K562 (cell line): ENCODE data around the gene TAF10. TPM values are rescaled to one million over a fixed set of nuclear protein-coding genes. Genes with fewer than 3 reads are reported as not detected.

ENCODE experiments used
- ATAC-seq: fragments of 200-7000 bp; cut with Tn5 transposase; 3 replicates; pipeline ENCODE4 v1.9.1; 2020; ENCODE audit warnings: moderate library complexity
- BruUV-seq: library from RNA; stranded (reverse); fragments of 400-500 nt; replicated peaks from 2 replicates; lab custom pipeline; 2021; lab: Mats Ljungman, UMichigan
- CTCF ChIA-PET: fragments of 300-600 bp; formaldehyde crosslinking; extraction: SDS; loops from one replicate; lab custom pipeline; 2021; ENCODE audit warnings: low intra/inter-chr PET ratio; lab: Yijun Ruan, JAX
- POLR2A ChIA-PET: fragments of 300-600, 350-650 bp; sonication (Branson Sonifier 250); formaldehyde crosslinking; extraction: SDS; loops from one replicate; lab custom pipeline; 2021; ENCODE audit warnings: antibody characterized with exemption, inconsistent platforms; lab: Yijun Ruan, JAX
- DNase-seq, 4 experiments: peaks; one replicate each; pipeline versions ENCODE4 v3.0.0 to v3.0.0-alpha.2; 2011 to 2018; ENCODE audit warnings: low spot score in 3 of 4, mixed read lengths in 3 of 4; ENCODE audit errors: extremely low read depth in 1 of 4
- FAIRE-seq: peaks from 2 replicates; lab custom pipeline; 2011; peaks lifted over from hg19 to GRCh38; lab: Jason Lieb, UNC
- H2AFZ ChIP-seq: 2 replicates; pipeline ENCODE4 v1.6.0; 2011; ENCODE audit warnings: low read depth, low read length, control low read depth, inconsistent platforms
- H3K27ac ChIP-seq: fragments of 200-600 bp; 3 replicates; pipeline ENCODE4 v1.8.0; 2011; ENCODE audit warnings: low read depth, mild to moderate bottlenecking, control low read depth, inconsistent platforms, low read length, moderate library complexity, mixed read lengths; ENCODE audit errors: extremely low read depth
- H3K27me3 ChIP-seq, 2 experiments: fragments of 300-600 bp in 1 of 2; 2 replicates in 1 of 2; 3 replicates in 1 of 2; pipeline versions ENCODE4 v1.6.0 to v1.8.0; 2011; ENCODE audit warnings: inconsistent platforms in 2 of 2, low read length in 2 of 2, mild to moderate bottlenecking in 1 of 2, mixed read lengths in 1 of 2, moderate library complexity in 1 of 2; ENCODE audit not compliant: control insufficient read depth in 2 of 2, insufficient read depth in 2 of 2
- H3K36me3 ChIP-seq: fragments of 300-600 bp; 3 replicates; pipeline ENCODE4 v1.8.0; 2011; ENCODE audit warnings: mild to moderate bottlenecking, low read length, inconsistent platforms; ENCODE audit not compliant: control insufficient read depth, insufficient read depth
- H3K4me1 ChIP-seq, 2 experiments: fragments of 200-600 bp in 1 of 2; replicated peaks in 1 of 2; 2 replicates in 1 of 2; 3 replicates in 1 of 2; pipeline versions ENCODE4 v1.5.1 to v1.8.0; 2011; ENCODE audit warnings: inconsistent platforms in 2 of 2, low read length in 2 of 2, mild to moderate bottlenecking in 1 of 2, mixed read lengths in 1 of 2, moderate library complexity in 1 of 2; ENCODE audit not compliant: control insufficient read depth in 2 of 2, insufficient read depth in 2 of 2
- H3K4me2 ChIP-seq: 2 replicates; pipeline ENCODE4 v1.6.1; 2011; ENCODE audit warnings: low read length, control low read depth, inconsistent platforms, mixed read lengths; ENCODE audit not compliant: insufficient read depth
- H3K4me3 ChIP-seq: fragments of 200-600 bp; sonication (generic), shearing (Covaris generic); 2 replicates; pipeline ENCODE4 v1.5.1; 2016; ENCODE audit warnings: control low read depth, inconsistent platforms
- H3K79me2 ChIP-seq: fragments of 200-600 bp; 3 replicates; pipeline ENCODE4 v1.8.0; 2011; ENCODE audit warnings: low read length, inconsistent platforms; ENCODE audit not compliant: control insufficient read depth, insufficient read depth
- H3K9ac ChIP-seq, 2 experiments: 2 replicates each; pipeline versions ENCODE4 v1.6.0 to v1.6.1; 2011; ENCODE audit warnings: low read depth in 2 of 2, low read length in 2 of 2, control low read depth in 1 of 2, inconsistent platforms in 1 of 2, mild to moderate bottlenecking in 1 of 2, mixed read lengths in 1 of 2; ENCODE audit not compliant: insufficient read depth in 1 of 2
- H3K9me1 ChIP-seq: one replicate; pipeline ENCODE4 v1.6.0; 2011; ENCODE audit warnings: inconsistent platforms, mild to moderate bottlenecking, low read length, moderate library complexity; ENCODE audit not compliant: control insufficient read depth, insufficient read depth
- H3K9me3 ChIP-seq: replicated peaks from 2 replicates; pipeline ENCODE4 v1.5.1; 2011; ENCODE audit warnings: low read depth, low read length, inconsistent platforms; ENCODE audit not compliant: control insufficient read depth, insufficient read depth
- H4K20me1 ChIP-seq: replicated peaks from 2 replicates; pipeline ENCODE4 v1.6.1; 2011; ENCODE audit warnings: low read length, inconsistent platforms, mixed read lengths; ENCODE audit not compliant: control insufficient read depth, insufficient read depth
- CBFA2T3 ChIP-seq: fragments of 450-650 bp; IDR thresholded peaks from 2 replicates; pipeline ENCODE4 v1.6.1; 2017
- CBX5 ChIP-seq: IDR thresholded peaks from 2 replicates; pipeline ENCODE4 v1.6.1; 2014; ENCODE audit warnings: low read depth, borderline replicate concordance
- CEBPB ChIP-seq: fragments of 450-650 bp; IDR thresholded peaks from 2 replicates; pipeline ENCODE4 v1.6.1; 2016; ENCODE audit warnings: missing genetic modification characterization, missing compliant biosample characterization
- CREBBP ChIP-seq: IDR thresholded peaks from one replicate; pipeline ENCODE4 v1.6.1; 2012; ENCODE audit warnings: low read depth, mild to moderate bottlenecking, control low read depth, inconsistent platforms, low read length
- ELF4 ChIP-seq: fragments of 450-650 bp; formaldehyde crosslinking; IDR thresholded peaks from 2 replicates; pipeline ENCODE4 v1.4.0; 2022; ENCODE audit warnings: missing genetic modification characterization
- JUNB ChIP-seq: fragments of 450-650 bp; formaldehyde crosslinking; conservative IDR thresholded peaks from 2 replicates; pipeline ENCODE4 v1.4.0; 2020; ENCODE audit warnings: mild to moderate bottlenecking
- MAZ ChIP-seq, 2 experiments: fragments of 450-650 bp in 1 of 2; sonication (generic) in 1 of 2; formaldehyde crosslinking; IDR thresholded peaks in 1 of 2; conservative IDR thresholded peaks in 1 of 2; 2 replicates each; pipeline versions ENCODE4 v1.4.0 to v1.5.0; 2020; ENCODE audit warnings: mild to moderate bottlenecking in 1 of 2, missing genetic modification reagents in 1 of 2
- NFIC ChIP-seq: fragments of 450-650 bp; IDR thresholded peaks from 2 replicates; pipeline ENCODE4 v1.6.1; 2017; ENCODE audit warnings: mild to moderate bottlenecking, inconsistent platforms
- POLR3A ChIP-seq: IDR thresholded peaks from 2 replicates; pipeline ENCODE4 v1.6.1; 2011; ENCODE audit warnings: borderline replicate concordance, mild to moderate bottlenecking, moderate library complexity; ENCODE audit not compliant: insufficient read length, insufficient read depth; ENCODE audit errors: extremely low read depth
- RBM39 ChIP-seq: fragments of 200-400 bp; formaldehyde crosslinking; optimal IDR thresholded peaks from 2 replicates; pipeline ENCODE3; 2018; ENCODE audit warnings: low read depth, low read length
- STAT5B ChIP-seq: fragments of 250-450 bp; sonication (Bioruptor Pico); IDR thresholded peaks from 2 replicates; pipeline ENCODE4 v1.8.0; 2021; ENCODE audit warnings: mild to moderate bottlenecking, inconsistent platforms
- ZFP30 ChIP-seq: fragments of 250-450 bp; sonication (Bioruptor Pico); IDR thresholded peaks from 2 replicates; pipeline ENCODE4 v1.8.0; 2022; ENCODE audit warnings: moderate library complexity, mild to moderate bottlenecking, inconsistent platforms, borderline replicate concordance
- ZNF24 ChIP-seq: fragments of 450-650 bp; IDR thresholded peaks from 2 replicates; pipeline ENCODE4 v1.6.1; 2016
- ZNF695 ChIP-seq: fragments of 450-650 bp; formaldehyde crosslinking; IDR thresholded peaks from 2 replicates; pipeline ENCODE4 v1.4.0; 2020; ENCODE audit warnings: mild to moderate bottlenecking, moderate library complexity
- ZNF778 ChIP-seq: fragments of 450-650 bp; formaldehyde crosslinking; IDR thresholded peaks from 2 replicates; pipeline ENCODE4 v1.4.0; 2020; ENCODE audit warnings: mild to moderate bottlenecking, moderate library complexity
- ZNF79 ChIP-seq: fragments of 250-450 bp; sonication (Bioruptor Pico); IDR thresholded peaks from 2 replicates; pipeline ENCODE4 v1.4.0; 2020; ENCODE audit warnings: low read depth, mild to moderate bottlenecking, moderate library complexity
- WGBS: fragments of 100-300 bp; shearing (Covaris generic); methylation state at CpG from one replicate; pipeline ENCODE4 v1.1.6; 2016; ENCODE audit warnings: low coverage, mixed read lengths; ENCODE audit not compliant: insufficient coverage; ENCODE audit errors: missing lambda C conversion rate; 5-methylcytosine and 5-hydroxymethylcytosine counted together
- in situ Hi-C: fragments of 300-500 bp; cut with MboI; formaldehyde crosslinking; loops from 4 replicates; pipeline ENCODE4 v1.15.0; 2018; ENCODE audit warnings: inconsistent platforms, mixed read lengths
- intact Hi-C: fragments of 100-400 bp; cut with micrococcal nuclease; formaldehyde crosslinking; loops from 2 replicates; pipeline ENCODE4 v1.14.2; 2022
- polyA plus RNA-seq, 8 experiments: library from polyadenylated mRNA; depleted of rRNA in 4 of 8; stranded (reverse) in 5 of 8; unstranded in 3 of 8; fragments of >200 nt; fragmentation: Nextera tagmentation in 2 of 8; fragmentation: Illumina TruSeq in 1 of 8; extraction: Ambion mirVana in 2 of 8; extraction: Trizol in 1 of 8; gene quantifications; 2 replicates each; pipeline versions ENCODE4 v1.2.1 to v1.2.3, GENCODE V29; 2011 to 2014; ENCODE audit warnings: inconsistent platforms in 1 of 8, missing spikeins in 1 of 8
- total RNA-seq, 7 experiments: library from RNA; depleted of rRNA in 6 of 7; stranded (reverse); fragments of >200 nt in 6 of 7; fragmentation: Illumina TruSeq in 2 of 7; extraction: Trizol in 2 of 7; gene quantifications; 2 replicates each; pipeline versions ENCODE4 v1.2.1 to v1.2.3, GENCODE V29; 2011 to 2021; ENCODE audit warnings: low replicate concordance in 1 of 7

TAF10 gene
- total and polyA plus RNA-seq, 9 of the 15 experiments (the other 6 are each of a cell fraction or from before 2014, with no cell fraction given) = 19.5 to 197 (median 121) TPM

GRCh38 chr11:6642957-6643356 lies 30.9 kb upstream of the TAF10 start:
- CTCF ChIA-PET = no interaction called here
- TF ChIP-seq NFIC (no peak), ZNF695 (CRISPR knock-in tag) (no peak), POLR3A (no peak), ZNF79 (no peak), RBM39 (no peak)
- TF ChIP-seq, all 486 proteins: peak for 0
- H3K36me3 ChIP-seq = no peaks in the 10 kb centered on the region

GRCh38 chr11:6640985-6641701 lies 29.1 kb upstream of the TAF10 start:
- Histone ChIP-seq H3K79me2 (no peaks in the 10 kb centered on the region), H3K4me3 (no peak overlapping the region), H3K27me3 (no peaks in the 10 kb centered on the region; a peak in 1 of 5 replicates), H3K27ac (no peak overlapping the region), H3K9ac (no peak overlapping the region), H3K9me3 (no peaks in the 10 kb centered on the region), H3K36me3 (no peaks in the 10 kb centered on the region), H2AFZ (no peak overlapping the region), H3K4me1 (peaks cover 28 to 38% of the 10 kb centered on the region in 2 experiments; a peak in 4 of 5 replicates), H4K20me1 (no peaks in the 10 kb centered on the region), H3K9me1 (no peaks in the 10 kb centered on the region), H3K4me2 (no peak overlapping the region)
- CTCF ChIA-PET = no interaction called here
- POLR2A ChIA-PET = no interaction called here
- 68% methylated on average over 25 of the region's 26 CpGs for WGBS
- in situ Hi-C loops (no loop called here), intact Hi-C loops (no loop called here)
- no peak for FAIRE-seq
- BruUV-seq = no TSS peak
- DNase-seq = no peak
- no peak for ATAC-seq
- TF ChIP-seq ZFP30 (CRISPR knock-in tag) = no peak
- TF ChIP-seq STAT5B (CRISPR knock-in tag) = no peak
- no peak for TF ChIP-seq CBFA2T3
- TF ChIP-seq ZNF24 = no peak
- TF ChIP-seq CBX5 = no peak
- TF ChIP-seq CREBBP = no peak
- TF ChIP-seq ZNF778 = no peak
- TF ChIP-seq ELF4 (CRISPR knock-in tag) = no peak
- no peak for TF ChIP-seq CEBPB
- no peak for TF ChIP-seq JUNB (CRISPR knock-in tag)
- TF ChIP-seq MAZ (CRISPR knock-in tag; conservative IDR thresholded peaks at IDR 0.05 in 1 of 2, IDR thresholded peaks at IDR 0.05 in 1 of 2) = no peak

More at GRCh38 chr11:6642957-6643356, 30.9 kb upstream of the TAF10 start:
- peaks cover 42 to 50% of the 10 kb centered on the region in 2 experiments for H3K4me1 ChIP-seq
- no peaks in the 10 kb centered on the region for H4K20me1 ChIP-seq
- no peak overlapping the region for H3K4me2 ChIP-seq
- no peaks in the 10 kb centered on the region for H3K9me3 ChIP-seq
- DNase-seq (no peak), ATAC-seq (no peak), FAIRE-seq (no peak)
- POLR2A ChIA-PET = interaction anchor here (1.2 kb wide), 1 partner anchor 24 kb away, joined by 5 read pairs; the partner anchor contains the start of gene TPP1
- no peak overlapping the region for H3K27ac ChIP-seq
- WGBS = 26% methylated on average over 7 of the region's 7 CpGs
- intact Hi-C loops = no loop called here
- H3K9ac ChIP-seq = no peak overlapping the region
- in situ Hi-C loops = no loop called here
- no peak overlapping the region for H2AFZ ChIP-seq
- H3K4me3 ChIP-seq = no peak overlapping the region
- no peaks in the 10 kb centered on the region for H3K9me1 ChIP-seq
- H3K79me2 ChIP-seq = no peaks in the 10 kb centered on the region
- no peaks in the 10 kb centered on the region; a peak in 1 of 5 replicates for H3K27me3 ChIP-seq
- no TSS peak for BruUV-seq
